Naive thymus-derived CD8-positive, alpha-beta T cell (primary cell): ENCODE measurements around the gene LDHAL6B. TPM values are rescaled to one million over a fixed set of nuclear protein-coding genes. Genes with fewer than 3 reads are reported as not detected.

ENCODE experiments used
- ATAC-seq, 2 donors: fragments of 150-1000 bp; cut with Tn5 transposase in 1 of 2; sonication (Bioruptor Pico), chemical (Tn5 transposase) in 1 of 2; 1 replicate in 1 of 2; 2 replicates in 1 of 2; pipeline ENCODE4 v1.10.0; 2021; ENCODE audit warnings: mild to moderate bottlenecking in 2 of 2, moderate library complexity in 2 of 2
- POLR2A ChIA-PET: fragments of 350-600 bp; sonication (Branson Sonifier 250); formaldehyde crosslinking; loops from one replicate; lab custom pipeline; 2021; ENCODE audit warnings: antibody characterized with exemption; lab: Charles Lee
- DNase-seq, 10 donors: peaks; one replicate each; pipeline versions ENCODE4 v3.0.0 to v3.0.0-alpha.2; 2020 to 2022
- H3K27ac Mint-ChIP-seq, 10 donors: one replicate each; pipeline ENCODE4 v1.8.0; 2020 to 2022; ENCODE audit warnings: mild to moderate bottlenecking in 10 of 10, mixed read lengths in 10 of 10, moderate library complexity in 4 of 10, inconsistent platforms in 1 of 10
- H3K27me3 Mint-ChIP-seq, 5 donors: one replicate each; pipeline ENCODE4 v1.8.0; 2021 to 2022; ENCODE audit warnings: mixed read lengths in 5 of 5
- H3K36me3 Mint-ChIP-seq, 3 donors: one replicate each; pipeline ENCODE4 v1.8.0; 2020 to 2022; ENCODE audit warnings: mixed read lengths in 3 of 3, mild to moderate bottlenecking in 2 of 3, inconsistent platforms in 1 of 3
- H3K4me1 Mint-ChIP-seq, 4 donors: one replicate each; pipeline ENCODE4 v1.8.0; 2021 to 2022; ENCODE audit warnings: mixed read lengths in 4 of 4
- H3K4me3 Mint-ChIP-seq, 10 donors: one replicate each; pipeline ENCODE4 v1.8.0; 2020 to 2022; ENCODE audit warnings: mild to moderate bottlenecking in 10 of 10, mixed read lengths in 10 of 10, moderate library complexity in 6 of 10, inconsistent platforms in 1 of 10
- H3K9me3 Mint-ChIP-seq, 9 donors: one replicate each; pipeline ENCODE4 v1.8.0; 2020 to 2022; ENCODE audit warnings: mixed read lengths in 9 of 9, mild to moderate bottlenecking in 3 of 9, inconsistent platforms in 1 of 9, moderate library complexity in 1 of 9
- polyA plus RNA-seq, 3 donors: library from polyadenylated mRNA; unstranded; fragments of 300-500 nt; fragmentation: Illumina TruSeq; gene quantifications; one replicate each; pipeline ENCODE4 v1.2.3, GENCODE V29; 2021
- total RNA-seq, 8 experiments: library from RNA in 2 of 8; stranded (reverse) in 2 of 8; gene quantifications; one replicate each; pipeline ENCODE4 v1.2.3 and lab custom pipeline; 2021 to 2026

Gene LDHAL6B
- total and polyA plus RNA-seq, 5 experiments from 2014 or later, result not detected

- Mint-ChIP-seq H3K9me3 (peaks cover 0 to 4% (median 0%) of the 10 kb centered on the region in 9 donors), H3K27me3 (peaks cover 0 to 3% (median 1%) of the 10 kb centered on the region in 5 donors), H3K4me3 (no peak overlapping the region), H3K27ac (no peak overlapping the region), H3K4me1 (peaks cover 0 to 4% (median 3%) of the 10 kb centered on the region in 4 donors), H3K36me3 (no peaks in the 10 kb centered on the region)
- POLR2A ChIA-PET, result no interaction called here
- DNase-seq, result no peak
- no peak for ATAC-seq
Observed at GRCh38 chr15:59170295-59171066, 36.2 kb upstream of the LDHAL6B start.

- Mint-ChIP-seq H3K36me3 (no peaks in the 10 kb centered on the region), H3K27ac (no peak overlapping the region), H3K9me3 (peaks cover 0 to 4% (median 0%) of the 10 kb centered on the region in 9 donors), H3K4me1 (peaks cover 0 to 4% (median 3%) of the 10 kb centered on the region in 4 donors), H3K4me3 (no peak overlapping the region), H3K27me3 (peaks cover 0 to 3% (median 1%) of the 10 kb centered on the region in 5 donors)
- POLR2A ChIA-PET, result no interaction called here
- DNase-seq (no peak), ATAC-seq (no peak)
Observed at GRCh38 chr15:59171067-59171397, 35.6 kb upstream of the LDHAL6B start.

GRCh38 chr15:59172289-59172901 is 34.2 kb upstream of the LDHAL6B start:
- ATAC-seq (no peak), DNase-seq (no peak)
- POLR2A ChIA-PET, result no interaction called here
- Mint-ChIP-seq H3K4me3 (no peak overlapping the region), H3K4me1 (peaks cover 0 to 7% (median 3%) of the 10 kb centered on the region in 4 donors), H3K27me3 (peaks cover 0 to 7% (median 2%) of the 10 kb centered on the region in 5 donors), H3K36me3 (no peaks in the 10 kb centered on the region), H3K9me3 (peaks cover 0 to 4% (median 0%) of the 10 kb centered on the region in 9 donors), H3K27ac (no peak overlapping the region)

GRCh38 chr15:59173194-59173593 is 33.4 kb upstream of the LDHAL6B start:
- Mint-ChIP-seq H3K27ac (no peak overlapping the region), H3K4me1 (peaks cover 0 to 8% (median 3%) of the 10 kb centered on the region in 4 donors), H3K4me3 (no peak overlapping the region), H3K9me3 (peaks cover 0 to 4% (median 0%) of the 10 kb centered on the region in 9 donors), H3K27me3 (peaks cover 0 to 10% (median 2%) of the 10 kb centered on the region in 5 donors), H3K36me3 (no peaks in the 10 kb centered on the region)
- DNase-seq (no peak), ATAC-seq (no peak)
- POLR2A ChIA-PET, result no interaction called here

- ATAC-seq (no peak), DNase-seq (no peak)
- Mint-ChIP-seq H3K27ac (no peak overlapping the region), H3K27me3 (peaks cover 0 to 11% (median 7%) of the 10 kb centered on the region in 5 donors), H3K36me3 (no peaks in the 10 kb centered on the region), H3K4me3 (no peak overlapping the region), H3K9me3 (peaks cover 0 to 4% (median 0%) of the 10 kb centered on the region in 9 donors), H3K4me1 (peaks cover 0 to 8% (median 3%) of the 10 kb centered on the region in 4 donors)
- POLR2A ChIA-PET, result no interaction called here
Observed at GRCh38 chr15:59174151-59174834, 32.4 kb upstream of the LDHAL6B start.

- ATAC-seq (no peak), DNase-seq (peak in 4 of 10 donors; percentile 1 to 16 (median 4))
- Mint-ChIP-seq H3K4me3 (no peak overlapping the region), H3K9me3 (peaks cover 0 to 4% (median 0%) of the 10 kb centered on the region in 9 donors), H3K27ac (no peak overlapping the region), H3K4me1 (peaks cover 0 to 6% (median under 1%) of the 10 kb centered on the region in 4 donors), H3K36me3 (no peaks in the 10 kb centered on the region), H3K27me3 (peaks cover 0 to 11% (median 9%) of the 10 kb centered on the region in 5 donors)
- POLR2A ChIA-PET, result no interaction called here
Observed at GRCh38 chr15:59174835-59175831, 31.5 kb upstream of the LDHAL6B start.

GRCh38 chr15:59176653-59177316 is 29.9 kb upstream of the LDHAL6B start:
- ATAC-seq (no peak), DNase-seq (no peak)
- POLR2A ChIA-PET, result no interaction called here
- Mint-ChIP-seq H3K9me3 (peaks cover 0 to 9% (median 5%) of the 10 kb centered on the region in 9 donors), H3K4me1 (peaks cover 0 to 6% (median 0%) of the 10 kb centered on the region in 4 donors), H3K4me3 (no peak overlapping the region), H3K36me3 (peaks cover 0 to 5% (median 0%) of the 10 kb centered on the region in 3 donors), H3K27me3 (peaks cover 0 to 11% (median 9%) of the 10 kb centered on the region in 5 donors), H3K27ac (no peak overlapping the region)

- POLR2A ChIA-PET, result no interaction called here
- peaks cover 0 to 7% (median 0%) of the 10 kb centered on the region in 3 donors for H3K36me3 Mint-ChIP-seq
- ATAC-seq (no peak), DNase-seq (no peak)
- H3K9me3 Mint-ChIP-seq, result peaks cover 0 to 13% (median 5%) of the 10 kb centered on the region in 9 donors
- H3K4me1 Mint-ChIP-seq, result peaks cover 0 to 6% (median 0%) of the 10 kb centered on the region in 4 donors
- H3K27ac Mint-ChIP-seq, result no peak overlapping the region
- peaks cover 0 to 11% (median 9%) of the 10 kb centered on the region in 5 donors for H3K27me3 Mint-ChIP-seq
- H3K4me3 Mint-ChIP-seq, result peak overlapping the region in 1 of 10 donors; percentile 9
Observed at GRCh38 chr15:59177317-59177660, 29.4 kb upstream of the LDHAL6B start.

- ATAC-seq (no peak), DNase-seq (no peak)
- POLR2A ChIA-PET, result no interaction called here
- peaks cover 0 to 11% (median 9%) of the 10 kb centered on the region in 5 donors for H3K27me3 Mint-ChIP-seq
- no peak overlapping the region for H3K4me3 Mint-ChIP-seq
- H3K4me1 Mint-ChIP-seq, result peaks cover 0 to 6% (median 0%) of the 10 kb centered on the region in 4 donors
- peaks cover 0 to 21% (median 5%) of the 10 kb centered on the region in 9 donors for H3K9me3 Mint-ChIP-seq
- H3K36me3 Mint-ChIP-seq, result peaks cover 0 to 7% (median 0%) of the 10 kb centered on the region in 3 donors
- H3K27ac Mint-ChIP-seq, result peak overlapping the region in 2 of 10 donors; percentile 16 to 29
Observed at GRCh38 chr15:59178151-59178695, 28.4 kb upstream of the LDHAL6B start.

- ATAC-seq (no peak), DNase-seq (no peak)
- H3K4me3 Mint-ChIP-seq, result no peak overlapping the region
- H3K27ac Mint-ChIP-seq, result no peak overlapping the region
- H3K9me3 Mint-ChIP-seq, result peaks cover 0 to 25% (median 5%) of the 10 kb centered on the region in 9 donors
- H3K4me1 Mint-ChIP-seq, result peaks cover 0 to 6% (median 0%) of the 10 kb centered on the region in 4 donors
- POLR2A ChIA-PET, result no interaction called here
- peaks cover 0 to 7% (median 0%) of the 10 kb centered on the region in 3 donors for H3K36me3 Mint-ChIP-seq
- H3K27me3 Mint-ChIP-seq, result peaks cover 0 to 10% (median 8%) of the 10 kb centered on the region in 5 donors
Observed at GRCh38 chr15:59179717-59180116, 26.9 kb upstream of the LDHAL6B start.

- peak overlapping the region in 1 of 10 donors; percentile 59 for H3K27ac Mint-ChIP-seq
- peaks cover 0 to 11% (median 8%) of the 10 kb centered on the region in 5 donors for H3K27me3 Mint-ChIP-seq
- peaks cover 0 to 5% (median 0%) of the 10 kb centered on the region in 4 donors for H3K4me1 Mint-ChIP-seq
- peaks cover 0 to 25% (median 5%) of the 10 kb centered on the region in 9 donors for H3K9me3 Mint-ChIP-seq
- H3K36me3 Mint-ChIP-seq, result peaks cover 0 to 7% (median 0%) of the 10 kb centered on the region in 3 donors
- POLR2A ChIA-PET, result no interaction called here
- no peak for ATAC-seq
- H3K4me3 Mint-ChIP-seq, result no peak overlapping the region
- DNase-seq, result no peak
Observed at GRCh38 chr15:59180945-59181600, 25.6 kb upstream of the LDHAL6B start.
